ENCODE results near the gene IFT122. TPM values are rescaled to one million over a fixed set of nuclear protein-coding genes. Genes with fewer than 3 reads are reported as not detected.

The IFT122 gene
- total and polyA plus RNA-seq, 3 donors from 2014 or later = 125 to 218 (median 168) TPM

DNA sequence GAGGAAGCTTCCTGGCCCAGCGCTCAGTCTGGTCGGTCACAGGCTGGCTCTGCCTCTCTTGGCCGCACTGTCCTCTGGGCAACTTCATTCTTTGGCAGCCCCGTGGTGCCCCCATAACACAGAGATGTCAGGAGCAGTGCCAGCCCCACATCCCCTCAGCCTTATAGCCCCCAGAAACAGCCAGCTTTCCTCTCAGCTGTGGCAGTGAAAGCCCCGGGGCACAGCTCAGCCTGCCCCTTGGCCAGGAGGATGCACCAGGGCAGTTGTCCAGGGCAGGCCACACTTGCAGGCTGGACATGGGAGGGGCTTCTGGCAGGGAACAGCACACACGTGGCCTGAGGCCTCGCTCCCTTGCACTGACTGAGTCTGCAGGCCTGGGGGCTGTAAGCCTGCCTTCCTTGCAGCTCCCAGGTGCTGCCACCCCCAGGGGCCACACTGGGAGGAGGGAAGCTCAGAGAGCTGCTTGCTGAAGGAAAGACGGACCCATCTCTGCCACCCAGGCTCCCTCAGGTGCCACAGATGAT is 78.1 kb downstream of the IFT122 start:
- no peaks in the 10 kb centered on the region for H3K9me3 ChIP-seq
- no peak overlapping the region for H3K27ac ChIP-seq
- no peak overlapping the region for H3K4me3 ChIP-seq
- intact Hi-C loops (cut with DNase I; ENCODE audit: low total_unique reads) = no loop called here
- H3K36me3 ChIP-seq (ENCODE audit: low read depth, missing control alignments) = no peaks in the 10 kb centered on the region
- no peaks in the 10 kb centered on the region for H3K27me3 ChIP-seq
- 74 to 96% methylated on average over 4 to 8 of the region's 8 CpGs for WGBS, 2 donors
- no peak for DNase-seq
- TF ChIP-seq, protein P1, sequence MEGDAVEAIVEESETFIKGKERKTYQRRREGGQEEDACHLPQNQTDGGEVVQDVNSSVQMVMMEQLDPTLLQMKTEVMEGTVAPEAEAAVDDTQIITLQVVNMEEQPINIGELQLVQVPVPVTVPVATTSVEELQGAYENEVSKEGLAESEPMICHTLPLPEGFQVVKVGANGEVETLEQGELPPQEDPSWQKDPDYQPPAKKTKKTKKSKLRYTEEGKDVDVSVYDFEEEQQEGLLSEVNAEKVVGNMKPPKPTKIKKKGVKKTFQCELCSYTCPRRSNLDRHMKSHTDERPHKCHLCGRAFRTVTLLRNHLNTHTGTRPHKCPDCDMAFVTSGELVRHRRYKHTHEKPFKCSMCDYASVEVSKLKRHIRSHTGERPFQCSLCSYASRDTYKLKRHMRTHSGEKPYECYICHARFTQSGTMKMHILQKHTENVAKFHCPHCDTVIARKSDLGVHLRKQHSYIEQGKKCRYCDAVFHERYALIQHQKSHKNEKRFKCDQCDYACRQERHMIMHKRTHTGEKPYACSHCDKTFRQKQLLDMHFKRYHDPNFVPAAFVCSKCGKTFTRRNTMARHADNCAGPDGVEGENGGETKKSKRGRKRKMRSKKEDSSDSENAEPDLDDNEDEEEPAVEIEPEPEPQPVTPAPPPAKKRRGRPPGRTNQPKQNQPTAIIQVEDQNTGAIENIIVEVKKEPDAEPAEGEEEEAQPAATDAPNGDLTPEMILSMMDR (IDR thresholded peaks at IDR 0.05) = no peak
- TF ChIP-seq POLR2A (IDR thresholded peaks at IDR 0.05) = no peak
- no peaks in the 10 kb centered on the region for H3K4me1 ChIP-seq

DNA sequence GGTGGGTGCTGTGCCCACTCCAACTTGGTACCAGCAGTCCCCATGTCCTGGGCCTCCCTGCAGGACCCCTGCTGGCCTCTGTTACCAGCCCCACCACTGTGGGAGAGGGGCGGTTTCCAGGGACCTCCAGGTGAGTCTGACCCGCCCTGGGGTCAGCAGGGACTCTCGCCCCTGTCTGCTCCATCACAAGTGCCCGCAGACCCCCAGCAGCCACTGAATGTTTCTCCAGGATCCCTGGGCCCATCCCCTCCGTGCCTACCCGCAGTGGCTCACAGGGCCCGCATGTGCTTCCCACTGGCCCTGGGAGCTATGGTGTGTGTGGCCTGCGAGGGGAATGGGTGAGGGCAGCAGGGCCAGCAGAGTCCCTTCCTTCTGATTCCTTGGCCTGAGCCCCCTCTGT is 78.6 kb downstream of the IFT122 start:
- Histone ChIP-seq H3K27me3 (no peaks in the 10 kb centered on the region), H3K36me3 (ENCODE audit: low read depth, missing control alignments) (no peaks in the 10 kb centered on the region), H3K27ac (no peak overlapping the region), H3K9me3 (no peaks in the 10 kb centered on the region), H3K4me3 (no peak overlapping the region), H3K4me1 (no peaks in the 10 kb centered on the region)
- 95 to 96% methylated on average over 4 to 8 of the region's 8 CpGs for WGBS, 2 donors
- DNase-seq = no peak
- intact Hi-C loops (cut with DNase I; ENCODE audit: low total_unique reads) = no loop called here
- TF ChIP-seq, protein P1 (IDR thresholded peaks at IDR 0.05) = no peak
- TF ChIP-seq POLR2A (IDR thresholded peaks at IDR 0.05) = no peak

DNA sequence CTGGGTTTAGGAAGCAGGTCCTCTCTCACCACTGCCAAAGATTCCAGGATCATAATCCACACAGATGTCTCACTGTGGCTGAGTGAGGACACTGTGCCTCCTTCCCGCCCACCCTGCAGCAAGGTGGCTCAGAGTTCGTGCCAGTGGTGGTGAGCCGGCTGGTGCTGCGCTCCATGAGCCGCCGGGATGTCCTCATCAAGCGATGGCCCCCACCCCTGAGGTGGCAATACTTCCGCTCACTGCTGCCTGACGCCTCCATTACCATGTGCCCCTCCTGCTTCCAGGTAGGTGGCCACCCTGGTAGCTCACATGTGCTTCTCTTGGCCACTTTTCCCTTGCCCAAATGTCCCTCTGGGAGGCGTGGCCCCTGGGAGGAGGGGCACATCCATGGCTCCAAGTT is 79.4 kb downstream of the IFT122 start:
- no peak for TF ChIP-seq POLR2A (IDR thresholded peaks at IDR 0.05)
- TF ChIP-seq, protein P1 (IDR thresholded peaks at IDR 0.05) = no peak
- H3K36me3 ChIP-seq (ENCODE audit: low read depth, missing control alignments) = no peaks in the 10 kb centered on the region
- 95% methylated on average over 8 to 10 of the region's 10 CpGs for WGBS, 2 donors

GRCh38 chr3:129519896-129520715 is 80.1 kb downstream of the IFT122 start:
- Histone ChIP-seq H3K4me1 (no peaks in the 10 kb centered on the region), H3K27ac (no peak overlapping the region), H3K27me3 (no peaks in the 10 kb centered on the region), H3K36me3 (ENCODE audit: low read depth, missing control alignments) (no peaks in the 10 kb centered on the region), H3K9me3 (no peaks in the 10 kb centered on the region), H3K4me3 (no peak overlapping the region)
- intact Hi-C loops (cut with DNase I; ENCODE audit: low total_unique reads) = no loop called here
- no peak for TF ChIP-seq POLR2A (IDR thresholded peaks at IDR 0.05)
- TF ChIP-seq, protein P1 (IDR thresholded peaks at IDR 0.05) = no peak
- 91% methylated on average over 13 to 15 of the region's 15 CpGs for WGBS, 2 donors
- DNase-seq = no peak

More for the DNA sequence above, 79.4 kb downstream of the IFT122 start:
- no peaks in the 10 kb centered on the region for H3K9me3 ChIP-seq
- H3K4me3 ChIP-seq = no peak overlapping the region
- no peaks in the 10 kb centered on the region for H3K27me3 ChIP-seq
- no peak for DNase-seq
- no peaks in the 10 kb centered on the region for H3K4me1 ChIP-seq
- intact Hi-C loops (cut with DNase I; ENCODE audit: low total_unique reads) = no loop called here
- no peak overlapping the region for H3K27ac ChIP-seq

Measured in testis (tissue), 3 donors.